ENCODE data around the gene PHACTR1.

The PHACTR1 gene

GRCh38 chr6:13250703-13251102 is 534.1 kb downstream of the PHACTR1 start:
- DNase-seq, result no peak

GRCh38 chr6:13251242-13251641 is 534.7 kb downstream of the PHACTR1 start:
- no peak for DNase-seq

GRCh38 chr6:13252790-13253189 is 536.2 kb downstream of the PHACTR1 start:
- no peak for DNase-seq

GRCh38 chr6:13253272-13253671 is 536.7 kb downstream of the PHACTR1 start:
- DNase-seq, result no peak

- no peak for DNase-seq
Observed at GRCh38 chr6:13256266-13257001, 539.9 kb downstream of the PHACTR1 start.

- DNase-seq, result no peak
Observed at GRCh38 chr6:13259393-13259792, 542.8 kb downstream of the PHACTR1 start.

- DNase-seq, result no peak
Observed at GRCh38 chr6:13260101-13260598, 543.6 kb downstream of the PHACTR1 start.

GRCh38 chr6:13260831-13261230 is 544.3 kb downstream of the PHACTR1 start:
- no peak for DNase-seq

- DNase-seq, result no peak
Observed at GRCh38 chr6:13261464-13261994, 545.0 kb downstream of the PHACTR1 start.

- no peak for DNase-seq
Observed at GRCh38 chr6:13262302-13263230, 546.0 kb downstream of the PHACTR1 start.

GRCh38 chr6:13263669-13264068 is 547.1 kb downstream of the PHACTR1 start:
- no peak for DNase-seq

- no peak for DNase-seq
Observed at GRCh38 chr6:13267142-13267651, 550.6 kb downstream of the PHACTR1 start.

- no peak for DNase-seq
Observed at GRCh38 chr6:13268913-13269518, 552.4 kb downstream of the PHACTR1 start.

- DNase-seq, result no peak
Observed at GRCh38 chr6:13272131-13273046, 555.8 kb downstream of the PHACTR1 start.

GRCh38 chr6:13273202-13273930 is 556.8 kb downstream of the PHACTR1 start:
- DNase-seq, result no peak

- peak; percentile 35 to 39 for DNase-seq
Observed at GRCh38 chr6:13273931-13274706, 557.6 kb downstream of the PHACTR1 start.

GRCh38 chr6:13274707-13275434 is 558.3 kb downstream of the PHACTR1 start:
- DNase-seq, result no peak

- DNase-seq, result no peak
Observed at GRCh38 chr6:13275435-13275989, 558.9 kb downstream of the PHACTR1 start.

GRCh38 chr6:13277231-13277630 is 560.7 kb downstream of the PHACTR1 start:
- DNase-seq, result no peak
